ENCODE data around the gene ISCA1.

DNA sequence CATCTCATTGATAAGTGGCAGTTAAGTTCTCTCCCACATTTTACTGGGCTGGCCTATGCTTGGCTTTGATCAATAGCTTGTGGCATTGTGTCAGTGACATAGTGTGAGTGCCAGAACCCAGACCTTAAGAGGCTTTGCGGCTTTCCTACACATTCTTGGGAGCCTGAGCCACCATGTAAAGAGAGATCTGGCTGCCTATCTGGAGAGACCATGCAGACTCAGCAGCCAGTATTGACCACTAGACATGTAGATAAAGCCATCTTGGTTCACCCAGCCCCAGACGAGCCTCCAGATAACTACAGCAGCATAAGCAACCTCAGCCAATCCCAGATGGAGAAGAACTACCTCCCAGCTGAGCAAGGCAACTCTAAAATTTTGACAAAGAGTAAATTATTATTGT, 51.5 kb downstream of the ISCA1 start:
- TF ChIP-seq, protein P1, sequence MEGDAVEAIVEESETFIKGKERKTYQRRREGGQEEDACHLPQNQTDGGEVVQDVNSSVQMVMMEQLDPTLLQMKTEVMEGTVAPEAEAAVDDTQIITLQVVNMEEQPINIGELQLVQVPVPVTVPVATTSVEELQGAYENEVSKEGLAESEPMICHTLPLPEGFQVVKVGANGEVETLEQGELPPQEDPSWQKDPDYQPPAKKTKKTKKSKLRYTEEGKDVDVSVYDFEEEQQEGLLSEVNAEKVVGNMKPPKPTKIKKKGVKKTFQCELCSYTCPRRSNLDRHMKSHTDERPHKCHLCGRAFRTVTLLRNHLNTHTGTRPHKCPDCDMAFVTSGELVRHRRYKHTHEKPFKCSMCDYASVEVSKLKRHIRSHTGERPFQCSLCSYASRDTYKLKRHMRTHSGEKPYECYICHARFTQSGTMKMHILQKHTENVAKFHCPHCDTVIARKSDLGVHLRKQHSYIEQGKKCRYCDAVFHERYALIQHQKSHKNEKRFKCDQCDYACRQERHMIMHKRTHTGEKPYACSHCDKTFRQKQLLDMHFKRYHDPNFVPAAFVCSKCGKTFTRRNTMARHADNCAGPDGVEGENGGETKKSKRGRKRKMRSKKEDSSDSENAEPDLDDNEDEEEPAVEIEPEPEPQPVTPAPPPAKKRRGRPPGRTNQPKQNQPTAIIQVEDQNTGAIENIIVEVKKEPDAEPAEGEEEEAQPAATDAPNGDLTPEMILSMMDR (IDR thresholded peaks at IDR 0.05), result no peak
- no peak for TF ChIP-seq POLR2A (IDR thresholded peaks at IDR 0.05)
